Ovary (tissue), 9 donors: ENCODE results near the gene GRID1. TPM values are rescaled to one million over a fixed set of nuclear protein-coding genes. Genes with fewer than 3 reads are reported as not detected.

ENCODE experiments used
- DNase-seq, 5 donors: peaks; one replicate each; pipeline ENCODE4 v3.0.0-alpha.2; 2019 to 2020
- H3K27ac ChIP-seq, 2 donors: fragments of 200-600 bp; one replicate each; pipeline versions ENCODE4 v1.5.1 to v1.8.0; 2019 to 2022
- H3K27me3 ChIP-seq: fragments of 200-600 bp; one replicate; pipeline ENCODE4 v1.8.0; 2022
- H3K36me3 ChIP-seq: fragments of 200-600 bp; sonication (generic); one replicate; pipeline ENCODE4 v1.5.1; 2019
- H3K4me1 ChIP-seq: one replicate; pipeline ENCODE4 v1.8.1; 2013; ENCODE audit warnings: mild to moderate bottlenecking, moderate library complexity; ENCODE audit not compliant: insufficient read depth
- H3K4me3 ChIP-seq: fragments of 200-600 bp; sonication (generic); one replicate; pipeline ENCODE4 v1.5.1; 2017
- H3K9me3 ChIP-seq, 2 donors: fragments of 200-600 bp in 1 of 2; sonication (generic) in 1 of 2; one replicate each; pipeline versions ENCODE4 v1.5.1 to v1.8.1; 2013 to 2019; ENCODE audit warnings: mild to moderate bottlenecking in 1 of 2, moderate library complexity in 1 of 2
- EP300 ChIP-seq: sonication (generic); formaldehyde crosslinking; IDR thresholded peaks from one replicate; pipeline ENCODE4 v1.6.1; 2017; ENCODE audit warnings: antibody characterized with exemption
- POLR2A ChIP-seq: fragments of 450-650 bp; IDR thresholded peaks from one replicate; pipeline ENCODE4 v1.6.1; 2017; ENCODE audit warnings: antibody characterized with exemption, mild to moderate bottlenecking, moderate library complexity
- WGBS, 3 donors: extraction: QIAGEN DNeasy Blood & Tissue Kit in 1 of 3; methylation state at CpG; one replicate each; pipeline versions ENCODE4 v1.1.5 to v1.1.7; 2013 to 2017; 5-methylcytosine and 5-hydroxymethylcytosine counted together
- intact Hi-C, 4 donors: fragments of 100-400 bp; cut with DNase I; formaldehyde crosslinking; loops; one replicate each; pipeline versions ENCODE4 v1.11.0 to v1.15.1; 2022 to 2023
- polyA plus RNA-seq, 2 donors: library from polyadenylated mRNA; stranded (reverse); fragments of 200-250 nt in 1 of 2; fragments of 350-450 nt in 1 of 2; fragmentation: Illumina TruSeq in 1 of 2; extraction: RNeasy Lipid Tissue Mini Kit (QIAGEN cat#74804) in 1 of 2; gene quantifications; one replicate each; pipeline ENCODE4 v1.2.3, GENCODE V29; 2013 to 2014
- total RNA-seq, 7 donors: library from RNA; depleted of rRNA in 2 of 7; stranded (reverse); fragments of >200 nt in 2 of 7; fragmentation: NEBNext Ultra II Directional in 3 of 7; extraction: Animal tissue kit (Norgen Biotek cat#: 25700) in 3 of 7; gene quantifications; one replicate each; pipeline versions ENCODE4 v1.1.0 to v1.2.4, GENCODE V29; 2016 to 2023
- TF ChIP-seq, protein P1 (sequence below), 3 donors: fragments of 450-650 bp in 2 of 3; fragments of 200-600 bp in 1 of 3; IDR thresholded peaks; one replicate each; pipeline versions ENCODE4 v1.5.1 to v1.8.0; 2016 to 2022; ENCODE audit warnings: antibody characterized with exemption in 3 of 3, mild to moderate bottlenecking in 1 of 3
- donor health status: DM: no; HTN: no; CAD: no; lungs with moderate emphysema.
- donor health status: DM: no; HTN: no; CAD: no.
- donor health status: Bipolar disorder and iron deficiency.
- donor health status: DM: yes; HTN: yes; CAD: no.
- donor health status: DM: no; HTN: no; CAD: no.
- donor health status: DM: yes; HTN: yes; CAD: no.

The GRID1 gene
- total and polyA plus RNA-seq, 9 donors: 0.57 to 6.2 (median 1.8) TPM

DNA sequence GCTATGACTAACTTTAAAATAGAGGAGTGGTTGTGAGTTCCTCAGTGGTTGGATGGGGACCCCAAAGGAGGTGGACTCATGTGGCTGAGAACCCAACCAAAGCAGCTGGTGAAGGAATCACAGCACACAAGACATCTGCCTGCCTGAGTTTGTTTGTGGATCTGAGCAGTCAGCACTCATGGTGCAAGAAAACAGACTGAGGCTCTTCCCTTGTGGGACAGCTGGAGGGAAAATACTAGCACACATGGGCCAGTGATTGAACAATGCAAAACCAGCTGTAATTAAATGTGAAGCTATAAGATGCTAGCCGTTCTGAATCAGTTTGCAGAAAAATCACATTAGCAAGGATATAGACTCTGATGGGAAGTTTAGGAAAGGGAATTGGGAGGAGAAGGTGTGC is 707.3 kb downstream of the GRID1 start:
- H3K4me3 ChIP-seq: no peak overlapping the region
- H3K4me1 ChIP-seq: no peaks in the 10 kb centered on the region
- H3K27me3 ChIP-seq: no peaks in the 10 kb centered on the region
- no peak for DNase-seq
- no peak overlapping the region for H3K27ac ChIP-seq
- intact Hi-C loops: no loop called here
- H3K9me3 ChIP-seq: no peaks in the 10 kb centered on the region
- WGBS, 3 donors: 82 to 98% (median 85%) methylated on average over 1 of the region's 1 CpG
- no peak for TF ChIP-seq EP300
- no peak for TF ChIP-seq POLR2A
- TF ChIP-seq, protein P1, sequence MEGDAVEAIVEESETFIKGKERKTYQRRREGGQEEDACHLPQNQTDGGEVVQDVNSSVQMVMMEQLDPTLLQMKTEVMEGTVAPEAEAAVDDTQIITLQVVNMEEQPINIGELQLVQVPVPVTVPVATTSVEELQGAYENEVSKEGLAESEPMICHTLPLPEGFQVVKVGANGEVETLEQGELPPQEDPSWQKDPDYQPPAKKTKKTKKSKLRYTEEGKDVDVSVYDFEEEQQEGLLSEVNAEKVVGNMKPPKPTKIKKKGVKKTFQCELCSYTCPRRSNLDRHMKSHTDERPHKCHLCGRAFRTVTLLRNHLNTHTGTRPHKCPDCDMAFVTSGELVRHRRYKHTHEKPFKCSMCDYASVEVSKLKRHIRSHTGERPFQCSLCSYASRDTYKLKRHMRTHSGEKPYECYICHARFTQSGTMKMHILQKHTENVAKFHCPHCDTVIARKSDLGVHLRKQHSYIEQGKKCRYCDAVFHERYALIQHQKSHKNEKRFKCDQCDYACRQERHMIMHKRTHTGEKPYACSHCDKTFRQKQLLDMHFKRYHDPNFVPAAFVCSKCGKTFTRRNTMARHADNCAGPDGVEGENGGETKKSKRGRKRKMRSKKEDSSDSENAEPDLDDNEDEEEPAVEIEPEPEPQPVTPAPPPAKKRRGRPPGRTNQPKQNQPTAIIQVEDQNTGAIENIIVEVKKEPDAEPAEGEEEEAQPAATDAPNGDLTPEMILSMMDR (IDR thresholded peaks at IDR 0.05): no peak
- no peaks in the 10 kb centered on the region for H3K36me3 ChIP-seq

DNA sequence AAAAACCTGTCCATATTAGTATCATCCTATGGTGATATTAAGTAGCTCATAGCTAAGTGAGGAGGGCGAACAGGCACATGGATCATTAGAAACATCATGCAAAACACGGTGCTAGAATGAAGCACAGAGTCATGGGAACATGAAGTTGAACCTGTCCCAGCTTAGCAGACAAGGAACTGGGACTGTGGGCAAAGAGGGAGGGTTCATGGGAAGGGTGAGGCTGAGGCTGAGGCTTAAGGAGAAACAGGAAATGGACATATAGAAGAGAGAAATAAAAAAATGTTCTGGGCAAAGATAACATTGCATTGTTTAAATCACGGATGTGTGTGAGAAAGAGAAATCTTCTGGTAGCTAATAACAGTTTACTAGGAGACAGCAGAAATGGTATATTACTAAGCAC is 708.1 kb downstream of the GRID1 start:
- no peak for DNase-seq
- no peak overlapping the region for H3K4me3 ChIP-seq
- no peaks in the 10 kb centered on the region for H3K27me3 ChIP-seq
- intact Hi-C loops: no loop called here
- no peaks in the 10 kb centered on the region for H3K4me1 ChIP-seq
- H3K9me3 ChIP-seq: no peaks in the 10 kb centered on the region
- TF ChIP-seq EP300: no peak
- TF ChIP-seq, protein P1 (IDR thresholded peaks at IDR 0.05): no peak
- TF ChIP-seq POLR2A: no peak
- H3K36me3 ChIP-seq: no peaks in the 10 kb centered on the region
- H3K27ac ChIP-seq: no peak overlapping the region
- 32 to 46% (median 36%) methylated on average over 3 of the region's 3 CpGs for WGBS, 3 donors

DNA sequence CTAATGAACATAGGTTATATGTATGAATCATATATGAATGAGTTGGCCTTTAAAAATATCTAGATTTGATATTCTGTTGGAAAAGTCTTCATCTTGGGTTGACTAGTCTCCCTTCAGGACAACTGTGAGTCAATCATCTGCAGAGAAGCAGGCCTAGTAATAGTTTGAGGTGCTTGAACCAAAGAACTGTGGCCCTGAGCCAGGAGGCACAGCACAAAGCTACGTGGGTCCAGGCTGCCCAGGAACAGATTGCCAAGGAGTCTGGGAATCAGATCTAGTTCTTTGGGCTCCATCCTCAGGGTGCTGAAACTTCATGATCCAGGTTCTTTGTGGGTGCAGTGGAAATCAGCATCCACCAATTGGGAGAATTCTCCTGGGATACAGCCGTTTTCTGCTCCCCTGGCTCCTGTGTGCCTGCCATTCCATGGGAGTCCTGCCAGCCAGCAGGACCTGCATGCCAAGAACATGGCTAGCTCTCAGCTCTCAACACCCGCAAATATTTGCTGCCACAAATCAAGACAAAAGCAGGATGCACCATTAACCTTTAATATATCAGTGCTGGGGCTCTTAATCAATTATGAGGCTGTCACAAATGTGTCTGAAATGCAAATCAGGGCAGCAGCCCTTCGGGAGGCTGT is 709.0 kb downstream of the GRID1 start:
- no peaks in the 10 kb centered on the region for H3K4me1 ChIP-seq
- intact Hi-C loops: no loop called here

DNA sequence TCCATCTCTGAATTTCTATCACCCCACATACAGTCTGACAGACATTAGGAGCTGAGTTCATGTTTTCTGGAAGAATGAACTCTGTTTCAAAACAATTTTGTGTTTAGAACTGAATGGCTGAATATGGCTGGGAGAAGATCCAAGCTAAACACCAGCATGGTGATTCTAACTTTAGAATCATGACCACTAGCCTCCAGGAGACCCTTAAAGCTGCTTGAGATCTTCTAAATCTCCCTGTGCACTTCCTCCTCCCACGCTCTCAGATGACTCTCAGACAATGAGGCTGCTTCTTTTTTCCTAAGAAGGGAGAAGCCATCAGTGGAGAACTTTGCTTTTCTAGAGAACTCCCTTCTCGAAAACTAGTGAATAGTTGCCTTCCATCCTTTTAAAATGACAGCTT is 711.2 kb downstream of the GRID1 start:
- WGBS, 3 donors: 47 to 62% (median 55%) methylated on average over 2 of the region's 2 CpGs
- no peak overlapping the region for H3K27ac ChIP-seq
- no peaks in the 10 kb centered on the region for H3K27me3 ChIP-seq
- intact Hi-C loops: no loop called here
- TF ChIP-seq, protein P1 (IDR thresholded peaks at IDR 0.05): no peak
- TF ChIP-seq EP300 (no peak), POLR2A (no peak)
- no peaks in the 10 kb centered on the region for H3K9me3 ChIP-seq
- no peak for DNase-seq
- H3K4me1 ChIP-seq: no peaks in the 10 kb centered on the region
- H3K36me3 ChIP-seq: no peaks in the 10 kb centered on the region
- no peak overlapping the region for H3K4me3 ChIP-seq

More for the DNA sequence above, 709.0 kb downstream of the GRID1 start:
- no peaks in the 10 kb centered on the region for H3K27me3 ChIP-seq
- DNase-seq: no peak
- H3K4me3 ChIP-seq: no peak overlapping the region
- WGBS, 3 donors: 44 to 63% (median 47%) methylated on average over 4 of the region's 4 CpGs
- TF ChIP-seq, protein P1 (IDR thresholded peaks at IDR 0.05): no peak
- TF ChIP-seq POLR2A (no peak), EP300 (no peak)
- no peak overlapping the region for H3K27ac ChIP-seq
- no peaks in the 10 kb centered on the region for H3K9me3 ChIP-seq
- no peaks in the 10 kb centered on the region for H3K36me3 ChIP-seq
